Ecto neural progenitor cell (in vitro differentiated cells): ENCODE results near the gene MAMLD1.

Experiments used
- DNase-seq: peaks from one replicate; pipeline ENCODE4 v3.0.0-alpha.2; 2018; ENCODE audit warnings: low spot score

The MAMLD1 gene

DNA sequence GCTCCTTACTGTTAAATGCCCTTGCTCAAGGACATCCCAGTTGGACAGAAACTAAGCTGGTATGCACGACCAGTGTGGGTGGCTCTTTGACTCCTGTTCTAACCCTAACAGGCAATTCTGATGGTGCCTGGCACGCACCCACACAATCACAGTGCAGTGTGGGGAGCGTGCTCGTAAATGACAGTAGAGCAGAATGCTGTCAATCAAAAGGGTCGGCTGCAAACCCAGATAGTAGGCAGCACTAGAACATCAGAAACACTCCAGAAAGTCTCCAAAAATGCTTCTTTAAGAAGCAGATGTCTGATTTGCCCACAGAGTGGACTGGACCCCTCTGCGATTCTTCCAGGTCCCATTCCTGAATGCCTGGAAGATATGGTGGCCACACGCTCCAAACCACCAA, 167.7 kb downstream of the MAMLD1 start:
- no peak for DNase-seq

DNA sequence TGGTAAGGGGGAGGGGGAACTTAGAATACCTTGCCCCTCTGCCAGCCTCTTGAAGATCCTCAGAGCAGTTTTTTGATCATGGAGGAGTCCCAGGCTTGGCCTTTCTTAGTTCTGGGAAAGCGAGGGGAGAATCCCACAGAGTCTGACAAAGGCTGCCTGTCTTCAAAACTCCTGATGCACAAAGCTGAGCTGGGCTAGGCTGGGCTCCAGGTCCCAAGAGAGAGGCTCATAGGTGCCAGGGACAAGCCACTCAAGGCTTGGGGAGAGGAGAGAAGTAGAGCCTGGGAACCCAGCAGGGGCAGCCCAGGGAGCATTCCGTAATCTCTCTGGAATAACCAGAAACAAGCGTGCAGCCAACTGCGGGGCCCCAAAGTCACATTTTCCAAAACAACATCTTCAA, 168.3 kb downstream of the MAMLD1 start:
- DNase-seq: no peak

DNA sequence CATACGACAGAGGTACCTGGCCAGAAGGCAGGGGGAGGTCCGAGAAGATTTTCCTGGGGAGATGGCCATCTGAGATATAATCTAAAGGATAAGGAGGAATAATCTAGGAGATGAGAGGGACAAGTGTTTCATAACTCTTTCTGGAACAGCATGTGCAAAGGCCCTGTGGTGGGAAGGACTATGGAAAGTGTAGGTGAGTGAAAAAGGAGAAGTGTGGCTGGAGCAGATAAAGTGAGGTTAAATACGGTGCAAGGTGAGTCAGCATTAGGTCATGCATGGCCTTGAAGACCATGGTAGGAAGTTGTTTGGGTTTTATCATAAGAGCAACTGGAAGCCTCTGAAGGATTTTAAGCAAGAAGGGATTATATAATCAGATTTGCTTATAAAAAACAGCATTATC, 170.7 kb downstream of the MAMLD1 start:
- DNase-seq: no peak

DNA sequence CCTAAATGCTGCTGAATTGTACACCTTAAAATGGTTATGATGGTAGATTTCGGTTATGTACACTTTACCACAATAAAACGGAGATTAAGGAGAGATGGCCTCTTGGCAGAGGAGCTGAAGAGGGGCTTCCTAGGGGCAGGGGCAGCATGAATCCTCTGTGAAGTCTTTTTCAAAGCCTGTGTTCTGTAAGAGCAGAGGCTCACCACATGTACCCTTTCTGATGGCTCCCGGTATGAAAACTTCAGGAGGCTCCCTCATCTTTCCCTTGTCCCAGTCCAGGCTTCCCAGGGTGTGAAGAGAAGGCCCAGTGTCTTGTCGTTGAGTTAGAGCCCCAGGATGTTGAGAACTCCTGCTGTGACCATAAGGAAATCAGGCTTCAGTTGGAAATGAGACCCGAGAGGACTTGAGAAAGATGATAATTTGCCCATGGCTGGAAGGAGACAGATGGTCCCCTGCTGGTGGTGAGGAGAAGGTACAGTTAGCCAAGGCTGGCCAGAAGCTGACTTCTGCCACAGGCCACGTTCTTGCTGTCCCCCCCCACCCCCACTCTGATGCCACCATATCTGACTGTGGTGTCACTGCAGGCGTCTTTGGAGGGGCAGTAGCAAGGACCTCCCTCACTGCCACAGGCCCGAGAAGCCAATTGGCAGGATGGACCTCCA, 173.5 kb downstream of the MAMLD1 start:
- DNase-seq: no peak

DNA sequence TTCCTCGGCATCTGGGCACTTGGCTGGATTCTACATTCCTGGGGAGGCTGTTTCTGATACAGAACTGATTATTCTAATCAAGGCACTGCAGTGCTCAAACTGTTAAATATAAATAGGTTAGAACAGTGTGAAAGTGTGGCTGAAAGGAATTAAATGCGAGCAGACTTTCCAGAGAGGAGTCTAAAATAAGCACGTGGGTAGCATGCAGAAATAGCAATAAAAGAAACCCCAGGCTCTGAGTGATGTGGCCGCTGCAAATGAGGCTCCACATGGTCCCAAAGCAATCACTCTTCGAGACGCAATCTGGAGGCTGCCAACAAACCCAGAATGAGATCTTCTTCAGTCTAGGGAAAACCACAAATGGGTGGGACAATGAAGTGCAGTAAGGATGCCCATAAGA, 174.7 kb downstream of the MAMLD1 start:
- DNase-seq: no peak

DNA sequence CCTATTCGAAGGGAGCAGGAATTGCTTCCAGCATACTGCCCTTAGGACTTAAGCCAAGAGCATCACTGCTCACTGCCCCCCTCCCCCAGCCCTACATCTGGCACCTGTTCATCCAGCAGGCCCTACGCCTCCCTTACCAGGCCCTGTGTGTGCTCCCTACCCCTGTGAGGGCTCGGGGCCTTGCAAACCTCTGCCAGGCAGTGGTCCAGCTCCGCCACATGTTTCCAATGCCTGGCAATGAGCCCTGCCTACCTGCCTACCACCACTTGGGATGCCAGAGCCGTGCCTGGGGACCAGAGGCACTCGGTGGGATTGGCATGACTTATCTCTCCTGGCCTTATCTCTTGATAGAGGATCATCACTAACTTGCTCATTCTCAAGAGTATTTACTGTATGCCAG, 177.8 kb downstream of the MAMLD1 start:
- DNase-seq: no peak

DNA sequence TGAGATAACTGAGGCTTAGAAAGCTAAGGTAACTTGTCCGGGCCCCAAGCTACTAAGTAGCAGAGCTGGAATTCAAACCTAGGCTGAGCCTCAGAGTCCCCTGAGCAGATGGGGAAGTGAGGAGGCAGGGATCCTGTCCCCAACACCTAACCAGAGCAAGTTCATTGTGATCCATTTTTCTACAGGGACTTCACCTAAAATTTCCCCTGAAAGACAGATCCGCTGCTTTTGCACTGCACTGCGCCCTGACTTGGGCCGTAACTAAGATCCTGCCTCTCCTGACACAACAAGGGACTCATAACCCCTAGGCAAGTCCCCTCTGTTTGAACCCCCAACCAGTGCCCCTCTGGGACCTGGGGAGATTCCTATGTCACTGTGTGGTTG, 179.7 kb downstream of the MAMLD1 start:
- no peak for DNase-seq

DNA sequence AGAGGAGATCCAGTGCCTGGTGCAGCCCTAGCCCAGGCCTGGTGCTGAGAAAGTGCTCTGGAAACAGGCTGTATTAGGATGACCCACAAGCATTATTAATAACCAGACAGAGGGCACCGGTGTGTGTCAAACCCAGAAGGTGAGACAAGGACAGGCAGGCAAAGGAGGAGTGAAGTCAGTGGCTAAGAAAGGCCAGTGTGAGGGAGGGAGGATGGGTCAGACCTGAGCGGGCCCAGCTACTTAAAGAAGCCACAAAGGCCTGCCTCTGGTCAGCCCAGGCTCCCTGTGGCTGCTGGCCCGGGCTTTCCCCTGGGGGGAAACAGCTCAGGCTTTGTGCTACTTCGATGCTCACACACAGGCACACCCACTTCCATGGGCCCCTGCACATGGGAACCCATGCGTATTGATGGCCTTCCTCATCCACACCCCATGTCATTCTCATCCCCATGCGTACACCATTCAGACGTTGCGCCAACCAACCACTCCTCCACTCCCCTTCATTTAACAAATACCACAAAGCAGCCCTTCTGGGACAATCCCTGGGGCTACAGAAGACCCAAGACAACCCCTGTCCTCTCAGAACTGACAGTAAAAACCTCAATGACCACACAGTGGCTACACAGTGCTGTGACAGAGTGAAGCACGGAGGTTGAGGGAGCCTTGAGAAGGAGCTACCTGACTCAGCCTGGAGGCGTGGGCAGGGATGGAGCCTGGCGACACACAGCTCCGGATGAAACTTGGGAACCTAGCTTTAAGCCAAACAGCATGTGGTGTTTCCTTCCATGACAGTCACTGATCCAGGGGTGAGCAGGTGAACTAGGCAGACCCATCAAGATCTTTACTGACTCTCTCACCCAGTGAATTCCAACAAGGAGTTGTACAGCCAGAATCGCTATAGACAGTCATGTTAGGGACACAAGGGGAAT, 180.4 kb downstream of the MAMLD1 start:
- DNase-seq: no peak

DNA sequence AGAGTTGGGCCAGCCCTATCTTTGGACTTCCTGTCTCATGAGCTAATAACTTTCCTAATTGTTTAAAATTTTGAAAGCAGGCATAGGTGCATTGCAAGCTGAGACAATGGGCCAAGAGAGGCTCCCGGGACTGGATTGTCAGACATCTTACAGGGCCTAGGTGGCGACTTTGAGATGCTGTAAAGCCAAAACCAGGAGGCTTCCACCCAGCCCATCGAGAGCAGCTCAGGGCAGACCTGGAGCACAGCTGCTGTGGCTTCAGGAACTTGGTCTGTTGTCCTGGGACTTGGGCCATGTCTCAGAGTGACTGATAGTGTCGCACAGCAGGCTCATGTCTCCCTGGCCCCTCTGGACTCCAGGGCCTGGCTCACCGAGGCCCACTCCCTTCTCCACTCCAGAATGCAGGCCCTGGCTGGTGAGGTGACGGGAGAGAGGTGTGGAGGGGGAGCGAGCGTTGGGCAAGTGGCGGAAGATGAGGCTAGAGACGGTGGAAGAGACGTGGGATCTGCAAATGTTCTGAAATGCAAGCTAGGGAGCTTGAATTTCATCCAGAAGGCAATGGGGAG, 181.2 kb downstream of the MAMLD1 start:
- no peak for DNase-seq

DNA sequence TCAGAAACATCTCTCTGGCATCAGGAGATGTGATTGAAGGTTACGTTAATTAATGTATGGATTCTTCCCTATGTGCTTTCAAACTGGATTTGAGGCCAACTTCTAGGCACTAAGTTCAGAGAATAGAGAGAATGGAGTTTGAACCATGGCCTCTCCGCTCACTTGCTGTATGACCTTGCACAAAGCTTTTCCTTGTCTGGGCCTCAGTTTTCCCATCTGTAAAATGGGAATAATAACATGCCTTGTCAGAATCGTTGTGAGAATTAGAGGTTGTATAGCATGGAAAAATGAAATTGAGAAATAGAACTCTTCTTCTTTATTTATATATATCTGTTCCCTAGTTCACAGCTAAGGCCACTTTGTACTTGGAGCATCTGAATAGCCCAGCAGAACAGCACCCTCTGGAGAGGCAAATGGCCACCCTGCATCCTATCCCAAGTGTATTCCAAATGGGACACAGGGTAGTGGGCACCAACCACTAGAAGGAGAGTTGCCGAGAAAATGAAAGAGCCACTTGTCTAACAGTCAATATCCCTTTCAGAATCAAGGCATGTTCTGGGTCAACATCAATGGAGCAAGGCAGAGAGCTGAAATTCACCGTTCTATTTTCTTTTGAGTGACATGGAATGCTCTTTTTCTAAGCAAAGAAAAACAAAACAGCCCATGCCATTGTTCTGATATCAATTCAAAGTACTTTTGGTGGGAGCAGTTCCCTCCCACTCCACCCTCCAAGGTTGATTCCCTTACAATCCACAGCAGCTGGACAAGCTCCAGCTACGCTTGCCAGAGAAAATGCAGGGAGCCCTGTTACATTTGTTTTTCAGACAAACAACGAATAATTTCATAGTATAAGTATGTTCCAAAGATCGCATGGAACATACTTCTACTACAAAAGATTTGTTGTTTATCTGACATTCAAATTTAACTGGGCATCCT, 182.0 kb downstream of the MAMLD1 start:
- DNase-seq: no peak

DNA sequence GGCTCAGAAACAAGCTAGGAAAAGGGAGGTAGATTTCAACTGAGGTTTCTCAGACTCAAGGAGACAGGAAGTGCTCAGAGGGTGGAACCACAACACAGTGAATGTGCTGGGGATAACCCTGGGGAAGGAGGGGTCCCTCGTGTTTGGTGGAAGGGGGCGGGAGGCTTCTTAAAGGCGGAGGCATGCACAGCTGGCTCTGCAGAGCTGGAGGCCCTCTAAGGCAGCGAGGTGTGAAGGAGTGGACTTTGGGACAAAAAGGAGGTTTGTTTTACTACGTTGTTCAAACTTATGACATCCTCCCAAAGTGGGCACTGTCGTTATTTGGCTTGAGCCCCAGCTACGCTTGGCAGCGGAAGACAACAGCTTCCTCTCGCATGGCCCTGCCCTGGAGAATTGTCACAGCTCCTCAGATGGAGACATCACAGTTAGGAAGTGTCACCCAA, 183.6 kb downstream of the MAMLD1 start:
- DNase-seq: no peak

DNA sequence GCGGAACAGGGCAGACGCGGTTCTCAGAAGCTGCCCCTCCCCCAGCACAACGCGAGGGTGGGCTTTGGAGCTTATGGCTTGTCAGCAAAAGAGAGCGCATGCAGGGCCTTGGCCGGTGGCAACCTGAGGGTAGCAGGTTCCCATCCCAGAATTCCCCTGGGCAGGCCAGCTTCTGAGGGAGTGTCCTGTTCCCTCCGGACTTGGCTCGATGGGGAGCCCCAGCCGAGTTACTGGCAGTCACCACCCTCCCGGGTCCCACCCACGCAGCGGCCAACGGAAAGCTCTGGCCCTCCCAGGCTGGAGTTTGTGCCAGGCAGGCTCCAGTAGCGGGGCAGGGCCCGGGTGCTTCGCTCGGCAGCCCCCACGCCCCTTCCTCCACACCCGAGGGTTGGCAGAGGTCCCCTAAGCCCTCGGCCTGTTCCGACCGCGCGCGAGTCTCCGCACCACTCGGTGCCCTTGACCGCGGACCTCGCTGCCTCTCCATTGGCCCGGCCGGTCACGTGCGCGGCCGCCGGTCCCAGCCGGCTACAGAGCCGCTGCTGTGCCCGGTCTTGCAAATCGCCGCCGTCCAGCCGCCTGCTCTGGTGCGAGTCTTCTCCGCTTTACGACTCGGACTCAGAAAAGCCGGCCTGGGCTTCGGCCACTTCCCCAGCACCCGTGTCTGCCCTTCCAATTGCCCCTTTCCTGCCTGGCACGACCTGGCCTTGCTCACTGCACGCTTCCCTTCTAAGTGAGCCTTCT, 184.4 kb downstream of the MAMLD1 start:
- peak; percentile 69 for DNase-seq

DNA sequence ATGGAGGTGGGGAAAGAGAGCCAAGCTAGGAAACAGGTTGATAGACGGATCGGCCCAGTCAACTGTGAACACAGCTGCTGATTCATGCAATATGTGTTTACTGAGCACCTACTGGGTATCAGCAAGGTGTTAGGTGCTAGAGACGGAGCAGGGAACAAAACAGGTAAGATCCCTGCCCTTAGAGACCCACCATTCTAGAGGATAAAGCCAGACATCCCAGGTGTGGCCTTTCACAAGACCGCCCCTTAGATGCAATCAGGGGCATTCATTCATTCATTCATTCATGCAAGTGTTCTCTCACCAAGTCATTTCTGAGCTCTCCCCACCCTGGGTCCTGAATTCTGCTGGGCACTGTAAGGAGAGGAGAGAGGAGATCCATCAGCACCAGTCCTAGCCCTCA, 185.1 kb downstream of the MAMLD1 start:
- DNase-seq: no peak

DNA sequence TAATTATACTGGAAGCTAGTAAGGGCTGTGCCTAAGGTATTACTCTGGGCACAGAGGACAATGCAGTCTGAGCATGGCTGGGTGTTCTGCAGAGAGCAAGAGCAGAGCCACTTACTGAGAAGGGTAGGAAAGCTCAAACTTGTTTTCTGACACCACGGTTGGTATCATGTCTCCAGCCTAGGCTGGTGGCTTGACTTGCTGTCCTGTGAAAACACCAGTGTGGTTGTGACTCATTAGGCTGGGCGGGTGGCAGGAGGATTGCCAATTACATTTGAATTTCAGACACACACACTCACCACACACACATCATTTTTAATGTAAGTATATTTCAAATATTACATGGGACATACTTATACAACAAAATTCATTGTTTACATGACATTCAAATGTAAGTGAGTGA, 185.6 kb downstream of the MAMLD1 start:
- DNase-seq: no peak

DNA sequence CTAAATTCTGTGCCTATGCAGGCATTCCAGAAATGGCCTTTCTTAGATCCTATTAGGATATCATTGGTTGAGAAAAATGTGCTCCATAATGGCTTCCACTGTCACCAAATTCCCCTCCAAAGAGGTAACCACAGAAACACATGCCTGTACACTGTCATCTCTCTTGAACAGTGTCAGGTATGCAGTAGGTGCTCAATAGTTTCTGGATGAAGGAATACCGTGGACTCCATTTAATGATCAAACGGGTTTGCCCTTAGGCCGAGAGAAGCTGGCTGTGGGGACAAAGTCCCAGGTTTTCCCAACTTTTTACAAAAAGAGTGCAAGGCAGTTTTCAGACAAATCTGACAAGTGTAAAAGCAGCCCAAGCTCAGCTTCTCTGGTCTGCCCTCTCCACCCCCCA, 188.8 kb downstream of the MAMLD1 start:
- no peak for DNase-seq

DNA sequence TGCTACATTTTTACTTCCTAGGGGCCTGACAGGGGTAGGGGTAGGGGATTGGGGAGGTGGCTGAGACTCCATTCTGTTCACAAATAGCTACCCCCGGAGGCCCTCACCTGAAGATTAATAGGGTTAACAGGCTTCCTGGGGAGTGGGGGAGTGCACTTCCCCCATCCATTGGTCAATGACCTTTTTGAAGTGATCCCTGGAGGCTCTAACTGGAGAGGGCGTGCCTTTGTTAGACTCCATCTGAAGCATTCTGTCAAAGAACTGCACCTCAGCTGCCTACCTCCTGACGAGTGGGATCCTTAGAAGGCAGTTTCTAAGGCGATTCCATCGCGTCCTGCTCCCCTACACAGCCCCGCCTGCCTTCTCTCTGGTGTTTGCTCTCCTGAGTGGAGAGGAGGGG, 195.3 kb downstream of the MAMLD1 start:
- DNase-seq: no peak
